NT2/D1 (cell line): ENCODE results near the gene MAP2K2.

Source experiments
- SUZ12 ChIP-seq: IDR thresholded peaks from 2 replicates; pipeline ENCODE4 v1.6.1; 2011; ENCODE audit not compliant: insufficient read length, insufficient read depth; ENCODE audit errors: extremely low read depth
- YY1 ChIP-seq: IDR thresholded peaks from 2 replicates; pipeline ENCODE4 v1.6.1; 2011; ENCODE audit not compliant: insufficient read length, insufficient read depth
- ZNF274 ChIP-seq: IDR thresholded peaks from 2 replicates; pipeline ENCODE4 v1.6.1; 2011; ENCODE audit warnings: mild to moderate bottlenecking, low read depth, low read length

- TF ChIP-seq YY1 (no peak), SUZ12 (no peak), ZNF274 (no peak)
Measured at GRCh38 chr19:4093643-4094175, 30.2 kb downstream of the MAP2K2 start.
